Motor neuron (in vitro differentiated cells): ENCODE measurements around the gene GGACT. TPM values are rescaled to one million over a fixed set of nuclear protein-coding genes. Genes with fewer than 3 reads are reported as not detected.
A peak's percentile ranks its signal among the peaks of the same experiment; 100 is the strongest.

Experiments used
- ATAC-seq, 8 experiments: fragments of 200-7000 bp; cut with Tn5 transposase; replicated peaks in 6 of 8; 2 replicates each; pipeline ENCODE4 v1.8.0; 2021; ENCODE audit warnings: mild to moderate bottlenecking in 8 of 8, moderate library complexity in 8 of 8
- H3K27ac ChIP-seq, 2 donors: fragments of 250-450 bp; sonication (Bioruptor Pico); 2 replicates each; pipeline ENCODE4 v1.9.0; 2021; ENCODE audit warnings: antibody characterized with exemption in 2 of 2, mild to moderate bottlenecking in 2 of 2, moderate library complexity in 1 of 2
- H3K4me1 ChIP-seq, 2 donors: fragments of 250-450 bp; sonication (Bioruptor Pico); replicated peaks in 1 of 2; 2 replicates each; pipeline ENCODE4 v1.6.1; 2021; ENCODE audit warnings: antibody characterized with exemption in 2 of 2, mild to moderate bottlenecking in 2 of 2, moderate library complexity in 1 of 2
- H3K4me3 ChIP-seq, 5 donors: fragments of 250-450 bp; sonication (Bioruptor Pico); 2 replicates each; pipeline ENCODE4 v1.9.0; 2021; ENCODE audit warnings: antibody characterized with exemption in 5 of 5, mild to moderate bottlenecking in 5 of 5, moderate library complexity in 4 of 5
- WGBS, 10 experiments: fragments of 450-650 bp; shearing (Covaris generic); methylation state at CpG; one replicate each; pipeline ENCODE4 v1.0.0; 2022; 5-methylcytosine and 5-hydroxymethylcytosine counted together
- in situ Hi-C, 9 experiments: fragments of 400-800 bp; cut with MboI; loops; one replicate each; pipeline ENCODE4 v1.15.0; 2021; ENCODE audit warnings: low sequenced_read_pairs in 9 of 9, low pct_unique_long_range_greater_than_20kb in 2 of 9; ENCODE audit not compliant: unreplicated experiment in 9 of 9
- total RNA-seq, 8 experiments: library from RNA; unstranded; fragments of 300-600 nt; gene quantifications; 2 replicates each; pipeline versions ENCODE4 v1.2.3 to v1.2.4, GENCODE V29; 2022

GGACT gene
- total RNA-seq, 8 experiments from 2014 or later: 1.6 to 8.0 (median 3.0) TPM

DNA sequence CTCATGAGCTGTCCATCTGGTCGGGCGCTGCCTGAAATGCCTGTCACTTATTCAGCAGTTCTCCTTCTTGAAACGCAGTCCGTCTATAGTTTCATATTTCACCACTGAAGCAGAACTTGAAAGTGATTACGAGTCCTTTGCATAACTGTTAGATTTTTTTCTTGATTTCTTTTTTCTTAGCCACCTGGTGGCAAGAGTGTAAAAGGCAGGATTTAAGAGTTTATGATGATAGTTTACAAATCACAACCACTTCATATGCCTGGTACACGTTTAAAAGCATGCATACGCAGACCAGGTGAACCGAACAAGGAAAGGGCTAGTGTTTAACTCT is 45.8 kb downstream of the GGACT start:
- 3 to 100% (median 80%) methylated on average over 1 to 8 of the region's 8 CpGs for WGBS, 10 experiments
- in situ Hi-C loops: loop anchor here in 2 of 9 experiments (25.0 kb wide), 1 partner anchor 880 kb away; no protein-coding TSS in a partner anchor
- Histone ChIP-seq H3K4me1 (no peaks in the 10 kb centered on the region), H3K27ac (no peak overlapping the region), H3K4me3 (no peak overlapping the region)
- peak in 3 of 8 experiments; percentile 77 to 96 (median 83) for ATAC-seq

DNA sequence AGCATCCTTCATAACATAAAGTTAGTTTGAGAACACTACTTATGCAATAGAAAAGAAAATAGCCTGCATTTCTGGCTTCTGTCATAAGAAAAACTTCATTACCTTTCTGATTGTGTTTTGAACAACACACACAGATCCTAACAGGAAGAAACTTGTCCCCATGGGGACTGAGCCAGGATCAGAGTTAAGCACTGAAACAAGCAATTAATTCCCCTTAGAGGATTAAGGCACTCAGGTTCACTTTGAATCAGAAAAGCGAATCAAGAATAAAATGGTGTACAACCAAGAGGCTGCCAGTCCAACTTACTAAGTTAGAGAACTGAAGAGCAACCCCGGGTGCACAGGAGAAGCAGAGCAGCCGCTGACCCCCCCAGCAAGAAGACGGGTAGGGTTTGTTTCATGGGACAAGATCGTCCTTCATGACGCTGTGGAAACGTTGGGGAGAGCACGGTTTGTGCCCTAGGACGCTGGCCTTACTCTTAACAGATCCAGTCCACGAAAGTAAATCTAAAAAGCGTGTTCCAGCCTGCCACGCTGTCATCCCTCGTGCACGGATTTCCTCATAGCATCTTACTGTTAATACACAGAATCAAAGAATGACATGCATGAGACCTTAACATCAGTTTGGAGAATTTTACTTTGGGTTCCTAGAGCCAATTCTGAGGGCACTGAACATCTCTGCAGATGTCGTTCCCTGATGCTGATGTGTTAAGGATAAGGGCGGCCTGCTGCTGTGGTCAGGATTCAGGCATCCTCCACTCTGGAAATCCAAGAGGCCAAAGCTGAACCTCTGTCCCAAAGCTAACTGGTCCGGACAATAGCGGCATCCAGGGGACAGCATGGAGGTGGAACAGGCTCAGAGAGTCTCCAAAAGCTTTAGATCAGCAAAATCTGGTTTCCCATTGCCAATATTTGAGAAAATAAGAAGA is 46.4 kb downstream of the GGACT start:
- no peak overlapping the region for H3K4me3 ChIP-seq
- no peak overlapping the region for H3K27ac ChIP-seq
- no peaks in the 10 kb centered on the region for H3K4me1 ChIP-seq
- no peak for ATAC-seq
- 73 to 100% (median 89%) methylated on average over 3 to 15 of the region's 18 CpGs; no CpG with 5 or more reads in 1 of the 10 experiments for WGBS, 10 experiments
- in situ Hi-C loops: loop anchor here in 2 of 9 experiments (25.0 kb wide), 1 partner anchor 880 kb away; no protein-coding TSS in a partner anchor

DNA sequence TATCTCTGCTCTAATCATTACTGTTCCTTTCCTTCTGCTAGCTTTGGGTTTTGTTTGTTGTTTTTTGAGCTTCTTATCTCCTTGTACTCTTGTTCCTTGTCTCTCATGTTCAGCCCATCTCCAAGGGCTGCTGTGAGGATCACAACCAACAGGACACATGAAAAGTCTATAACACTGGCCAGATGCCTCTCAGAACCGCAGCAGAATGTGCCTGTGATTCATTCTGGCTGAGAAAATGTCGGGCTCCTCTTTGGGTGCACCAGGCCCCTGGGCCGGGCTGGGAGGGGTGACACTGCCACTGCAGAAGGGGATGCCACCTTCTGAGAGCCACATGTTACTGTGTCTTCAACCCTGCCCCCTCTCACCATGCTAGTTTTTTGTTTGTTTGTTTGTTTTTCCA is 48.0 kb downstream of the GGACT start:
- no peak for ATAC-seq
- 0 to 100% (median 75%) methylated on average over 1 to 3 of the region's 3 CpGs; no CpG with 5 or more reads in 3 of the 10 experiments for WGBS, 10 experiments
- in situ Hi-C loops: loop anchor here in 2 of 9 experiments (25.0 kb wide), 1 partner anchor 878 kb away; no protein-coding TSS in a partner anchor

DNA sequence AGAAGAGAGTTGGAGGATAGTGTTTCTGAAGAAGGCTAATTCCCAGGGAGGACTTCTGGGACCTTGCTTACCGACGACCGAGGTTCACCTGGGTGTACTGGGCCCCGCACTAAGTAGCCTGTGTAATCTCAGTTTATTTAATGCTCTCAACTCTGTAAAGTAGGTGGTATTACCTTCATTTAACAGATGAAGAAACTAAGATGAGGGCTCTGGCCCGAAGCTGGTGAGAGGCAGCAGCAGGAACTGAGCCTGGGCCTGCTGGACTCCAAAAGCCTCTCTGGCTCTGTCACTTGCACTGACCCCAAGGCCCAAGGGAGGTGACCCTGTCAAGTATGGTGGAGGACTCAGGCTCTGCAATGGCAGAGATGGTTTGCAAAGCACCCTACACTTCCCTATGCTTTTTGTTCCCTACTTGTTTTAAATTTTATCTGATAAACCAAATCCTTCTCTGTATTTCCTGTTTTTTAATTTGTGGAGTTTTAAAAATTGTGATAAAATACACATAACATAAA is 50.6 kb downstream of the GGACT start:
- in situ Hi-C loops: loop anchor here in 2 of 9 experiments (25.0 kb wide), 1 partner anchor 876 kb away; no protein-coding TSS in a partner anchor
- Histone ChIP-seq H3K4me3 (no peak overlapping the region), H3K27ac (no peak overlapping the region), H3K4me1 (no peaks in the 10 kb centered on the region)
- WGBS, 10 experiments: 60 to 100% (median 94%) methylated on average over 1 to 5 of the region's 5 CpGs; no CpG with 5 or more reads in 3 of the 10 experiments
- no peak for ATAC-seq

More for the DNA sequence above, 48.0 kb downstream of the GGACT start:
- Histone ChIP-seq H3K4me3 (no peak overlapping the region), H3K27ac (no peak overlapping the region), H3K4me1 (no peaks in the 10 kb centered on the region)

DNA sequence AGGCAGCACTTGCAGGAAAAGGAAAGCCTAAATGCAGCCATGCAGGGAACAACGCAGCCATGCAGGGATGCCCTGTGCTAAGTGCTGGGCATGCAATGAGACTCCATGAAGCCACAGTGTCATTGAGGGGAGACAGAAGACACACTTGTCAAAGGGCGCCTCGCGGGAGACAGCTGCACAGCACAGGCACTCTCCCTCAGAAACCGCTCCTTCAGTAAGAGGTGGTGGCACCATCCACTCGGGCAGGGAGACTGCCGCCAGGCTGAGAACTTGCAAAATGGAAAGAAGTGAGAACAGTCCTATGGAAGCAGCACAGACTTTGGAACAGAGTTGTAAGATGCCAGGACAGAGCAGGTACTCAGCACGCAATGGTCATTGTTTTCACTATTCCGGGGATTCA is 51.1 kb downstream of the GGACT start:
- in situ Hi-C loops: loop anchor here in 2 of 9 experiments (25.0 kb wide), 1 partner anchor 875 kb away; no protein-coding TSS in a partner anchor
- H3K4me1 ChIP-seq: no peaks in the 10 kb centered on the region
- H3K4me3 ChIP-seq: no peak overlapping the region
- ATAC-seq: no peak
- WGBS, 10 experiments: 73 to 96% (median 80%) methylated on average over 1 to 6 of the region's 9 CpGs; no CpG with 5 or more reads in 2 of the 10 experiments
- no peak overlapping the region for H3K27ac ChIP-seq

DNA sequence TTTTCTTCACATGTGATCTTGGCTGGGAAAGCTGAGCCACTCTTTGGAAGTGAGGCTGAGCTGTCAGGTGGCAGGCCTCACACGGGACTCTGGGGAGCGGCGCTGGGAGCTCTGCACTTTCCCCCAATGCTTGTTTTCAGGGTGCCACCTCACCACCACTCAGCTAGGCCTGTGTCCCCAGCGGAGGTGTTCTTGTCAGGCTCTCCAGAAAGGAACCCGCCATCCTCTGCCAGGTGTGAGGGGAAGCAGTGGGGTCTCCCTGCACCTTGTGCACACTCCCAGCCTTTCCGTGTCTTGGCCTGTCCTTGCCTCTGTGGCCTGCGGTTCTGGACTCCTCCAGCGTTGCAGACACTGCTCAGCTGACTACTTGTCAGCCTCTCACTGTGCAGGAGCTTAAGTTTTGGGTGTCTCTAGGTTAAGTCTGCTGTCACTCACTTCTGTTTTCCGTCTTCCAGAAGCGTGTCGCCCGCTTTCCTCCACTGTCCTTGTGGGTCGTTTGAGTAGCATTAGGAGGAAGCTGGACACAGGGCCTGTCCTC is 51.9 kb downstream of the GGACT start:
- ATAC-seq: no peak
- Histone ChIP-seq H3K27ac (no peak overlapping the region), H3K4me1 (no peaks in the 10 kb centered on the region), H3K4me3 (no peak overlapping the region)
- in situ Hi-C loops: loop anchor here in 2 of 9 experiments (25.0 kb wide), 1 partner anchor 874 kb away; no protein-coding TSS in a partner anchor
- WGBS, 10 experiments: 86 to 100% (median 90%) methylated on average over 1 to 9 of the region's 13 CpGs; no CpG with 5 or more reads in 1 of the 10 experiments

DNA sequence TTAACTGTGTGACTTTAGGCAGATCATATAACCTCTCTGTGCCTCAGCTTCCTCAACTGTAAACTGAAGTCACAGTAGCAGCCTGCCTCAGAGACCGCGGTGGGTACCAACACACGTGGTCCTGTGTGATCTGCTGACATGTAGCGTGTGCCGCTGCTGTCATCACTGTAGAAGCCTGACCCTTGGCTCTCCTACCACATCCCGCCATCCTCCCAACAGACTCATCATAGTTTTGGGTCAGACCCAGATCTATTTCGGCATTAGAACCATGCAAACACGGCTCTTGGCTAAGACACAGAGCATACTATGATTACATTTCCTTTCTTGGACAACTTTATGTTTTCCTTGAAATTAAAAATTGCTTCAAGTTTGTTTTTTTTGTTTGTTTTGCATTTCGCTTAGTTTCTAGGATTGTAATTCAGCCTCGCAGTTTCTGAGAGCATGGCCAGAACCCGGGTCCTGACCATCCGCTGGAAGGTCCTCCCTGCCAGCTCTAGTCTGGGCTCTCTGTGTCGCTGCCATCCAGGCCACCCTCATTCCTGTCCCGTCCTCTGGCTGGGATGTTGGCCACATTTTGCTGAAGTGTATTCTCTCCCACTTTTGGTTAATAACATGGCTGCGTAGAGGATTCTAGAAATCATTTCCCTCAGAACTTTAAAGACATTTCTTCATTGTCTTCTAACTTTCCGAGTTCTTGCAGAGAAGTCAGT is 53.0 kb downstream of the GGACT start:
- in situ Hi-C loops: loop anchor here in 2 of 9 experiments (25.0 kb wide), 1 partner anchor 873 kb away; no protein-coding TSS in a partner anchor
- Histone ChIP-seq H3K27ac (no peak overlapping the region), H3K4me1 (peaks cover 0 to 5% of the 10 kb centered on the region in 2 donors), H3K4me3 (no peak overlapping the region)
- ATAC-seq: no peak
- WGBS, 10 experiments: 20 to 100% (median 93%) methylated on average over 4 to 16 of the region's 16 CpGs

DNA sequence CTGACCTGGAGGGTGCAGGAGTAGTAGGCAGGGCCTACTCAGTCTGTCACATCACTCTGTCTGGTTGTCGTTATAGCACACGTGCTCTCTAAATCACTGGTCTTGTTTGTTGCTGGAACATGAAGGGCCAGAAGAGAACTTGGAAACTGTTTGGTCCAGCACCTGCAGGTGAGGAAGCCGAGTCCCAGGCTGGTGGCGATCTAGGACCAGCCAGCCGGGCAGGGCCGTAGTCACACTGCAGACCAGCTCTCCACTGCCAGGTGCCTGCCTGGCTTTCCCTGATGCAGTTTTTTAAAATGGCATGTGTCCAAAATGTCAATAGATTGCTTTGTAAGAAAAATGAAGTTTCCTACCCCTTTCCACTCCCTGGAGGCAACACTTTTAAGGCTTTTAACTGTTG is 53.7 kb downstream of the GGACT start:
- Histone ChIP-seq H3K4me1 (peaks cover 0 to 12% of the 10 kb centered on the region in 2 donors), H3K27ac (no peak overlapping the region), H3K4me3 (no peak overlapping the region)
- WGBS, 10 experiments: 90 to 100% (median 100%) methylated on average over 2 to 4 of the region's 6 CpGs; no CpG with 5 or more reads in 6 of the 10 experiments
- in situ Hi-C loops: loop anchor here in 2 of 9 experiments (25.0 kb wide), 1 partner anchor 873 kb away; no protein-coding TSS in a partner anchor
- no peak for ATAC-seq

DNA sequence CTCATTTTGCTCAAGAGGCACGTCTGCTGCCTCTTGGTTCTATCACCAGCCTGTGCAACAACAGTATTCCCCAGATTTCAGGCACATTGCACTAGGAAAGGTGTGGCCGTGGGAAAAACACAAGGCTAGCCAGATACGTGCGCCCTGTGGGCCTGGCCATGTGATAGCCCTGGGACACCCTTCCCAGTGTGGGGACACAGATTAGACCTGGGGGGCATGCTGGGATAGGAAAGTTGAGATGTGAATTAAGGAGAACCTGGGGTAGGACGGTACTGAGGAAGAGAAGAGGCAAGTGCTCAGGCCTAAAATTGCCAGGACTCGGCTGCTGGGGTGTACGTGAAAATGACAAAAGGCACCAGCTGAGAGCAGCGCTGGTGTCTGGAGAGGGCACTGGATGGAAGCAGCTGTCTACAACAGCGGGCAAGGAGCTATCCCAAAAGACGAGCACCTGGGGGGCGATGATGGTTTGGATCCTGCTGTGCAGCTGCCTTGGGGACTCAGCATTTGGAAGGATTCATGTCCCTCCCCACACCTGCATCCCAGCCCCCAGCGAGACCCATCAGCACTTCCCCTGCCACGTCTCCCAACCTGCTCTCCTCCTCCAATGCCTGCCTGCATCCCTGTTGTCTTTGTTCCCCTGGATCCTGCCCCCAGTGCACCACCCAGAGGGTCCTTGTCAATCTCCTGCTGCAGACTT is 54.3 kb downstream of the GGACT start:
- no peak for ATAC-seq
- Histone ChIP-seq H3K4me1 (peaks cover 0 to 18% of the 10 kb centered on the region in 2 donors), H3K4me3 (no peak overlapping the region), H3K27ac (no peak overlapping the region)
- 67 to 100% (median 80%) methylated on average over 1 to 5 of the region's 13 CpGs; no CpG with 5 or more reads in 3 of the 10 experiments for WGBS, 10 experiments
- in situ Hi-C loops: loop anchor here in 2 of 9 experiments (25.0 kb wide), 1 partner anchor 872 kb away; no protein-coding TSS in a partner anchor

DNA sequence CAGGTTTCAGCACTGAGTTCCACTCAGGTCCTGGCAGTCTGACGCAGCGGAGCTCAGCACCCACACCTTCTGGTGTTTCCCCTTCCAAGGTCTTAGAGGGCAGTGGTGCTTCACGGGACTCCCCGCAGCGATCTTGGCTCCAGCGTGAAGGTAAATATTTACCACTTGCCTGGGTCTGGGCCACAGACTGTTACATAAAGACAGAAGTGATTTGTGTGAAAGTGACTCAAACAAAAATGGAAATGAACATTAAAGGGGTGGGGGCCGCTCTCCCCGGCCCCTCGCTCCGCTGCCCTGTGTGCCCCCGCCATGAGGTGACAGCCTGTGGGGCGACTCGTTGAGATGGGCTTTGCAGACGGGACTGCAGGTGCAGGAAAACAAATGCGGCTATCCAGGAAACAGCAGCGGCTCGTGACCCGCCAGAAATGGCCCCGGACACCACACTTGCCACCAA is 55.0 kb downstream of the GGACT start:
- H3K4me3 ChIP-seq: no peak overlapping the region
- H3K4me1 ChIP-seq: peaks cover 0 to 19% of the 10 kb centered on the region in 2 donors
- peak in 1 of 8 experiments; percentile 18 for ATAC-seq
- 87 to 100% (median 98%) methylated on average over 1 to 10 of the region's 19 CpGs; no CpG with 5 or more reads in 4 of the 10 experiments for WGBS, 10 experiments
- in situ Hi-C loops: loop anchor here in 2 of 9 experiments (25.0 kb wide), 1 partner anchor 871 kb away; no protein-coding TSS in a partner anchor
- H3K27ac ChIP-seq: no peak overlapping the region

DNA sequence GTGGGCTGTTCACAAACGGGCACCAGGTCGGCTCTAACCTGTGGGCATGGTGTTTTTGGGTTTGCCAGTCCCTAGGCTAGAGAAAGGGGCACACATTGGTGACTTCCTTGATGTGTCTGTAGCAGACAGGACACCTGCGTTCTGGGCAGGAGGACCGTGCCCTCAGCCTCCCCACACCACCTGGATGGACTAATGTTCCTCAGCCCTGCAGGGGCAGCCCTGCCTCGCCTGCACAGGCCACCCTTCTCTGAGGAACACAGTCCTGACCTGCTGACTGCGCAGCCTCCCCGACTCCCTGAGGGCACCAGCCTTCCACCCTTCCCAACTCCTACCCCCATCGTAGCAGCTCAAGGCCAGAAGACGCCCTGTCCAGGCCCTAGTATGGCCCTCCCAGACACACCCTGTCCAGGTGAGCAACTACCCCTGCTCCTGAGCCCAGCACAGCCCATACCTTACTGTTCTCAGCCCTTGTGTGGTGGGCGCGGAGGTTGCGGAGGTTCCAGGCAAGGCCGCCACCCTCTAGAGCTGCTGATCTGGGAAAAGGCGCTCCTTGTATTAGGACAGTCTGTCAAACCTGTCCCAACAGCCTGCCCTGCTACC is 55.7 kb downstream of the GGACT start:
- WGBS, 10 experiments: 67 to 100% (median 89%) methylated on average over 1 to 5 of the region's 14 CpGs; no CpG with 5 or more reads in 5 of the 10 experiments
- ATAC-seq: no peak
- Histone ChIP-seq H3K4me1 (peaks cover 0 to 19% of the 10 kb centered on the region in 2 donors), H3K4me3 (no peak overlapping the region), H3K27ac (no peak overlapping the region)
- in situ Hi-C loops: loop anchor here in 2 of 9 experiments (25.0 kb wide), 1 partner anchor 871 kb away; no protein-coding TSS in a partner anchor
